ENCODE measurements around the gene HTT.

HTT gene

GRCh38 chr4:3283483-3283882 is 209.0 kb downstream of the HTT start:
- no peak for DNase-seq

GRCh38 chr4:3283916-3284315 is 209.4 kb downstream of the HTT start:
- no peak for DNase-seq

GRCh38 chr4:3284734-3285557 is 210.5 kb downstream of the HTT start:
- no peak for DNase-seq

- DNase-seq = no peak
Observed at GRCh38 chr4:3285558-3286334, 211.3 kb downstream of the HTT start.

- no peak for DNase-seq
Observed at GRCh38 chr4:3286335-3287175, 212.1 kb downstream of the HTT start.

GRCh38 chr4:3287271-3287971 is 212.9 kb downstream of the HTT start:
- no peak for DNase-seq

GRCh38 chr4:3287972-3288570 is 213.6 kb downstream of the HTT start:
- no peak for DNase-seq

- DNase-seq = no peak
Observed at GRCh38 chr4:3288571-3289094, 214.2 kb downstream of the HTT start.

GRCh38 chr4:3290476-3290875 is 216.0 kb downstream of the HTT start:
- no peak for DNase-seq

- no peak for DNase-seq
Observed at GRCh38 chr4:3290889-3291321, 216.4 kb downstream of the HTT start.

- DNase-seq = no peak
Observed at GRCh38 chr4:3291411-3291968, 217.0 kb downstream of the HTT start.

GRCh38 chr4:3291969-3292570 is 217.6 kb downstream of the HTT start:
- DNase-seq = peak; percentile 23

- DNase-seq = peak; percentile 87
Observed at GRCh38 chr4:3292571-3293400, 218.3 kb downstream of the HTT start, which contains the start of gene RGS12. TSS of gene RGS12 (plus strand) at chr4:3293021. CDS start at chr4:3316171, 23,150 bp downstream.

Measured in stimulated activated CD4-positive, alpha-beta T cell treated with anti-CD3 and anti-CD28 coated beads, Interleukin-12 subunit alpha, Interleukin-12 subunit beta, amount 100 ng/mL, for 4 hours (primary cell).